Heart left ventricle (tissue), 13 donors: ENCODE measurements around the gene GRM5.

Experiments used
- POLR2A ChIP-seq, 2 donors: fragments of 450-650 bp; IDR thresholded peaks; one replicate each; pipeline ENCODE4 v1.6.1; 2017; ENCODE audit warnings: antibody characterized with exemption in 2 of 2, mild to moderate bottlenecking in 2 of 2, moderate library complexity in 2 of 2
- TF ChIP-seq, protein P1 (sequence below), 12 donors: fragments of 200-600 bp; sonication (generic) in 4 of 12; IDR thresholded peaks; one replicate each; pipeline versions ENCODE4 v1.5.0 to v1.8.0; 2018 to 2022; ENCODE audit warnings: antibody characterized with exemption in 12 of 12, mild to moderate bottlenecking in 5 of 12
- donor health status: ischemic (EF 13 %, LVEDD 7.1; RV severe dilation, severe dysfunction).
- donor health status: DM: no; HTN: yes; CAD: no.
- donor health status: DM: no; HTN: no; CAD: no.
- donor health status: ischemic (EF 25% LVEDD 6.9; RV normal size, moderate dysfunction).
- donor health status: ischemic (EF 25% LVEDD 5.7; RV mildly dilated, moderate dysfunction).
- donor health status: ischemic (EF 35%, LVEDD 5.7; RV mildly dilated, moderate dysfunction).
- donor health status: nonischemic (EF 11% LVEDD 7.7; RV severe dilation, severe dysfunction).
- donor health status: DM: yes; HTN: yes; CAD: no.
- donor health status: PGD.
- donor health status: ischemic (EF 29% LVEDD 5.4; RV normal size, mild dysfunction).
- donor health status: nonischemic (EF 23%, LVEDD 6.1; RV moderate dilation, normal function).

DNA sequence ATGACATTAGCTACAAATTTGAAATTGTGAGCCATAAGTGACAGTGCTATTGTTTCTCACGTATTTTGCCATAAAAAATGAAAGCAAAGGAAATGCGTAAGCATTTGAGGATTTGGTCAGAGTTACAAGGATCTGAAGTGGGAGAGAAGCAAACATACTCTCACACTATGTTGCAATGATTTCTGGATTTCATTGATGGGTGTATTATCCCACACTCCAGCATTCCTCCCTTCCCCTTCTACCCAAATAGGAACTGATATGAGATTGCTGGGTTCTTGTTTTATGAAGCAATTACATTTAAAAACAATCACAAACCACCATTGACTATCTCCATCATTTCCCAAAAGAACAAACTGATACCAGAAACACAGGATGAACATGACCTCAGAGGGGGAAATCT is 414.2 kb downstream of the GRM5 start:
- TF ChIP-seq, protein P1, sequence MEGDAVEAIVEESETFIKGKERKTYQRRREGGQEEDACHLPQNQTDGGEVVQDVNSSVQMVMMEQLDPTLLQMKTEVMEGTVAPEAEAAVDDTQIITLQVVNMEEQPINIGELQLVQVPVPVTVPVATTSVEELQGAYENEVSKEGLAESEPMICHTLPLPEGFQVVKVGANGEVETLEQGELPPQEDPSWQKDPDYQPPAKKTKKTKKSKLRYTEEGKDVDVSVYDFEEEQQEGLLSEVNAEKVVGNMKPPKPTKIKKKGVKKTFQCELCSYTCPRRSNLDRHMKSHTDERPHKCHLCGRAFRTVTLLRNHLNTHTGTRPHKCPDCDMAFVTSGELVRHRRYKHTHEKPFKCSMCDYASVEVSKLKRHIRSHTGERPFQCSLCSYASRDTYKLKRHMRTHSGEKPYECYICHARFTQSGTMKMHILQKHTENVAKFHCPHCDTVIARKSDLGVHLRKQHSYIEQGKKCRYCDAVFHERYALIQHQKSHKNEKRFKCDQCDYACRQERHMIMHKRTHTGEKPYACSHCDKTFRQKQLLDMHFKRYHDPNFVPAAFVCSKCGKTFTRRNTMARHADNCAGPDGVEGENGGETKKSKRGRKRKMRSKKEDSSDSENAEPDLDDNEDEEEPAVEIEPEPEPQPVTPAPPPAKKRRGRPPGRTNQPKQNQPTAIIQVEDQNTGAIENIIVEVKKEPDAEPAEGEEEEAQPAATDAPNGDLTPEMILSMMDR (IDR thresholded peaks at IDR 0.05), result no peak
- no peak for TF ChIP-seq POLR2A (IDR thresholded peaks at IDR 0.05)
